Glutamatergic neuron (in vitro differentiated cells): ENCODE measurements around the gene SHANK3. TPM values are rescaled to one million over a fixed set of nuclear protein-coding genes. Genes with fewer than 3 reads are reported as not detected.

Source experiments
- DNase-seq: peaks from one replicate; pipeline ENCODE4 v3.0.0; 2022
- H3K27ac Mint-ChIP-seq: one replicate; pipeline ENCODE4 v1.8.0; 2020; ENCODE audit warnings: mild to moderate bottlenecking, mixed read lengths, inconsistent platforms; ENCODE audit not compliant: unreplicated experiment
- H3K27me3 Mint-ChIP-seq: one replicate; pipeline ENCODE4 v1.8.0; 2020; ENCODE audit warnings: mild to moderate bottlenecking, moderate library complexity, mixed read lengths, inconsistent platforms; ENCODE audit not compliant: unreplicated experiment
- H3K36me3 Mint-ChIP-seq: one replicate; pipeline ENCODE4 v1.8.0; 2020; ENCODE audit warnings: mild to moderate bottlenecking, mixed read lengths, inconsistent platforms; ENCODE audit not compliant: unreplicated experiment
- H3K4me1 Mint-ChIP-seq: one replicate; pipeline ENCODE4 v1.8.0; 2020; ENCODE audit warnings: mild to moderate bottlenecking, low read depth, mixed read lengths, inconsistent platforms; ENCODE audit not compliant: unreplicated experiment
- H3K4me3 Mint-ChIP-seq: one replicate; pipeline ENCODE4 v1.8.0; 2020; ENCODE audit warnings: mild to moderate bottlenecking, mixed read lengths, inconsistent platforms; ENCODE audit not compliant: unreplicated experiment
- H3K9me3 Mint-ChIP-seq: one replicate; pipeline ENCODE4 v1.8.0; 2020; ENCODE audit warnings: mild to moderate bottlenecking, moderate library complexity, mixed read lengths, inconsistent platforms; ENCODE audit not compliant: unreplicated experiment
- total RNA-seq: library from RNA; stranded (reverse); fragmentation: NEBNext Ultra II Directional; extraction: Animal tissue kit (Norgen Biotek cat#: 25700); gene quantifications from one replicate; pipeline ENCODE4 v1.2.1, GENCODE V29; 2021; ENCODE audit not compliant: unreplicated experiment
- TF ChIP-seq, protein P1 (sequence below): fragments of 200-600 bp; sonication (generic); IDR thresholded peaks from one replicate; pipeline ENCODE4 v1.5.0; 2021; ENCODE audit not compliant: partially characterized antibody, unreplicated experiment

The SHANK3 gene
- total RNA-seq, 1 donor from 2014 or later = 20.4 TPM

DNA sequence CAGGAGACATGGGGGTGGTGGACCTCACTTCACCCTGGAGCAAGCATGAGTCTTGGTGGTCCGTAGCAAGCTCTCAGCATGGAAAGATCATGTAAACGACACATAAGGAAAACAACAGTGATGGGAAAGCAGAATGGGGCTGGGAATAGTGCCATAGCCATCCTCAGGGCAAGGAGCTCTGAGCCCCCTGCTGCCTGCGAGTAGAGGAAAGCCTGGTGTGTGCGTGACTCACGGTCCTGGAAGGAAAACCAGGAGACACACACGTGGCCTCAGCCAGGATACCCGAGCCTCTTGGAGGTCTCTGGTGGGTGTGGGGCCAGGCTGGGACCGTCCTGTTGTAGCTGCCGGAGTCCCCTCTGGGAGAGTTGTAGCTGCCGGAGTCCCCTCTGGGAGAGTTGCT is 12.4 kb downstream of the SHANK3 start:
- H3K36me3 Mint-ChIP-seq = no peaks in the 10 kb centered on the region
- peak; percentile 12 for DNase-seq
- TF ChIP-seq, protein P1, sequence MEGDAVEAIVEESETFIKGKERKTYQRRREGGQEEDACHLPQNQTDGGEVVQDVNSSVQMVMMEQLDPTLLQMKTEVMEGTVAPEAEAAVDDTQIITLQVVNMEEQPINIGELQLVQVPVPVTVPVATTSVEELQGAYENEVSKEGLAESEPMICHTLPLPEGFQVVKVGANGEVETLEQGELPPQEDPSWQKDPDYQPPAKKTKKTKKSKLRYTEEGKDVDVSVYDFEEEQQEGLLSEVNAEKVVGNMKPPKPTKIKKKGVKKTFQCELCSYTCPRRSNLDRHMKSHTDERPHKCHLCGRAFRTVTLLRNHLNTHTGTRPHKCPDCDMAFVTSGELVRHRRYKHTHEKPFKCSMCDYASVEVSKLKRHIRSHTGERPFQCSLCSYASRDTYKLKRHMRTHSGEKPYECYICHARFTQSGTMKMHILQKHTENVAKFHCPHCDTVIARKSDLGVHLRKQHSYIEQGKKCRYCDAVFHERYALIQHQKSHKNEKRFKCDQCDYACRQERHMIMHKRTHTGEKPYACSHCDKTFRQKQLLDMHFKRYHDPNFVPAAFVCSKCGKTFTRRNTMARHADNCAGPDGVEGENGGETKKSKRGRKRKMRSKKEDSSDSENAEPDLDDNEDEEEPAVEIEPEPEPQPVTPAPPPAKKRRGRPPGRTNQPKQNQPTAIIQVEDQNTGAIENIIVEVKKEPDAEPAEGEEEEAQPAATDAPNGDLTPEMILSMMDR = no peak
- no peak overlapping the region for H3K4me3 Mint-ChIP-seq
- peaks cover 13% of the 10 kb centered on the region for H3K9me3 Mint-ChIP-seq
- H3K27me3 Mint-ChIP-seq = peaks cover 10% of the 10 kb centered on the region
- H3K4me1 Mint-ChIP-seq = peaks cover 2% of the 10 kb centered on the region
- no peak overlapping the region for H3K27ac Mint-ChIP-seq

DNA sequence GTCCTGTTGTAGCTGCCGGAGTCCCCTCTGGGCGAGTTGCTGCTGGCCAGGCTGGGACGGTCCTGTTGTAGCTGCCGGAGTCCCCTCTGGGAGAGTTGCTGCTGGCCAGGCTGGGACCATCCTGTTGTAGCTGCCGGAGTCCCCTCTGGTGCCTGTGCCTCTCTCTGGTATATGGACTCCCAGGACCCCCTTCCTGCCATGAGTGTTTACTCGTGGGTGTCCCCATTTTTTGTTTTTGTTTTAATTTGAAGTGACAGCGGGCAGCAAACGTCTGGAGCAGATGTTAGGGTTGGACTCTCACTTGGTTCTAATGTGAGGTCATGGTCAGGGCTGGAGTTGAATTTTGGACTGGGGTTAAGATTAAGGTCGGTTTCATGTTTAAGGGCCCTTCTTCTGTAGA is 14.2 kb downstream of the SHANK3 start:
- DNase-seq = no peak
- Mint-ChIP-seq H3K36me3 (no peaks in the 10 kb centered on the region), H3K27ac (no peak overlapping the region), H3K4me3 (peak overlapping the region; percentile 30), H3K9me3 (peaks cover 13% of the 10 kb centered on the region), H3K27me3 (peaks cover 7% of the 10 kb centered on the region), H3K4me1 (peaks cover 2% of the 10 kb centered on the region)
- TF ChIP-seq, protein P1 = no peak

DNA sequence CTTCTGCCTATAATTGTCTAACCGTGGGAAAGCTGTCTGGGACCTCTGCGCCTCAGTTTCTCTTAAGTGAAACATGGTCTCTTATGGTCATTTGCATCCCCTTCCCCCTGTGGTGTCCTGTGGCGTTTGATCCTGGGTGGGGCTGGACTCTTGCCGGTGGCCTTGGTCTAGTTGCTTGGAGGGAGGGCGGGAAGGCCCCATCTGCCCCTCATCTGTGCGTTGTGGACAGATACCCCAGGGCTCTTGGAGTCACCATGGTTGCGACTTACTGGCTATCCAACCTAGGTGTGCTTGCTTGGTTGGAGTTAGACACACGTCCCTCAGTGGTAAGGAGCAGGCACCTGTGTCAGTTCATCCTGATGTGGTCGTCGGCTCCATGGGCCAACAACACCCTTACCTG is 15.2 kb downstream of the SHANK3 start:
- TF ChIP-seq, protein P1 = no peak
- H3K27me3 Mint-ChIP-seq = peaks cover 9% of the 10 kb centered on the region
- peaks cover 14% of the 10 kb centered on the region for H3K9me3 Mint-ChIP-seq
- H3K27ac Mint-ChIP-seq = no peak overlapping the region
- H3K36me3 Mint-ChIP-seq = peaks cover under 1% of the 10 kb centered on the region
- no peak for DNase-seq
- no peak overlapping the region for H3K4me3 Mint-ChIP-seq
- H3K4me1 Mint-ChIP-seq = peaks cover 2% of the 10 kb centered on the region

DNA sequence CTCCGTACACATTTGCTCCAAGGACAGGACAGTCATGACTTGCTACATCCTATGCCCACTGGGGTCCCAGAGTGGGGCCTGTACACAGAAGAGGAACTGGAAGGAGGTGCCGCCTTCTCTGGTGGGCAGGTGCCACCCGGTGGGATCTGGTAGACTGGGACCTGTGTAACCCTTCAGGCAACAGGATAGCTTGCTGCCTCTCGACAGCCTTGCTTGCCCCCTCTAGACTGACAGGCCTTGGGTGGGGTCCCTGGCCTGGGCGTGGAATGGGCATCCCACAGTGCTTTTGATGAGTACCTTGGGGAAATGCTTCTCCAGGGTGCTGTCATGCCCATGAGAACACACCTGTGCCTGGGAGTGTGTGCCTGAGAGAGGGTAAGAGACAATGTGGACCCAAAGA is 15.8 kb downstream of the SHANK3 start:
- Mint-ChIP-seq H3K27ac (no peak overlapping the region), H3K36me3 (peaks cover 7% of the 10 kb centered on the region), H3K4me1 (peaks cover 2% of the 10 kb centered on the region), H3K9me3 (peaks cover 15% of the 10 kb centered on the region), H3K4me3 (no peak overlapping the region), H3K27me3 (peaks cover 9% of the 10 kb centered on the region)
- DNase-seq = no peak
- TF ChIP-seq, protein P1 = no peak

DNA sequence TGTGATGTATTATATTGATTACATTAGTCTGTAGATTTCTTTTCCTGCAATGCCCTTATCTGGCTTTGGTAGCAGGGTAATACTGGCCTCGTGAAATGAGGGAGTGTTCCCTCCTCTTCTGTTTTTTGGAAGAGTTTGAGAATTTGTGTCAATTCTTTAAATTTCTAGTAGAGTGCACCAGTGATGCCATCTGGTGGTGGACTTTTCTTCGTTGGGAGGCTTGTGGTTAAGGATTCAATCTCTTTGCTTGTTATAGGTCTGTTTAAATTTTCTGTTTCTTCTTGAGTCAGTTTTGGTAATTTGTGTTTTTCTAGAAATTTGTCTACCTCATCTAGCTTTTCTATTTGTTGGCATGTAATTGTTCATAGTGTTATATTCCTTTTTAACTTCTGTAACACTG is 18.9 kb downstream of the SHANK3 start:
- TF ChIP-seq, protein P1 = peak; percentile 36
- no peak for DNase-seq
- Mint-ChIP-seq H3K27ac (no peak overlapping the region), H3K9me3 (peaks cover 11% of the 10 kb centered on the region), H3K27me3 (peaks cover 6% of the 10 kb centered on the region), H3K36me3 (peaks cover 8% of the 10 kb centered on the region), H3K4me1 (peaks cover 2% of the 10 kb centered on the region), H3K4me3 (no peak overlapping the region)
